Activated T-helper 1 cell treated with Interleukin-2 at 50 U/mL for 16 hours (primary cell): ENCODE results near the gene SOX12.
"Not testable (repeated sequence)": the region's sequence is repeated elsewhere in the genome, so short reads cannot be mapped to it uniquely, and the experiment has no call there.

ENCODE experiments used
- DNase-seq: peaks from one replicate; pipeline ENCODE4 v3.0.0-alpha.2; 2020; ENCODE audit warnings: low read depth

SOX12 gene

GRCh38 chr20:362271-363254 is 37.2 kb downstream of the SOX12 start:
- DNase-seq = no peak

DNA sequence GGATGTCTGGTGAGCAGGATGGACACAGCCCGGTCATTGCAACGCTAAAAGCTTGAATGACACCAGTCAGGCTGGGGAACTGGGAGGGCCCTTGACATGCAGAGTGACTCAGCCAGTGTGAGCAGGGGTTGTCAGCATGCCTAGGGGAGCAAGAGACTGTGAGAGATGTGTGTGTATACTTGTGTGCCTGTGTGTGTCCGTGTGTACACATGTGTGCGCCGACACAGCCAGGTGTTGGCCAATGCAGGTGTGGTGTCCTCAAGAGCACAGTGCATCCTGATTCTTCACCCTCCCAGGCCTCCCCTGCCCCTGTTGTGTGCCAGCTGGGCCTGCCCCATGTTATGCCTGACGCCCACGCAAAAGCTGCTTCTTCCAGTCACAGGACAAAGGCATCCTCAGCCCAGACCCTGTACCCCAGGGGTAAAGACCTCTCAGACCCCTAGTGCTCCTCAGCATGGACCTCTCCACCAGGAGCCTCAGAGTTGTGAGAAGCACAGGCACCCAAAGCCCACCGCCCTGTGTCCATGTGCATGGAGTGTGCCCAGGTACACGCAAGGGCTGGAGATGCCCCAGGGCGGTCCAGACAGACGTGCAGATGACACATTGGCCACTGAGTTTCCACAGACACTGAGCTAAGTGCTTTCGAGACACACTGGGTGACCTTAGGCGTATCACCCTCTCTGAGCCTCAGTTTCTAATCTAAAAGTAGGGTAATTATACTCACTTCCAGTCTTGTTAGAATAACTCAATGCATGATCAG is 38.1 kb downstream of the SOX12 start:
- DNase-seq = no peak

DNA sequence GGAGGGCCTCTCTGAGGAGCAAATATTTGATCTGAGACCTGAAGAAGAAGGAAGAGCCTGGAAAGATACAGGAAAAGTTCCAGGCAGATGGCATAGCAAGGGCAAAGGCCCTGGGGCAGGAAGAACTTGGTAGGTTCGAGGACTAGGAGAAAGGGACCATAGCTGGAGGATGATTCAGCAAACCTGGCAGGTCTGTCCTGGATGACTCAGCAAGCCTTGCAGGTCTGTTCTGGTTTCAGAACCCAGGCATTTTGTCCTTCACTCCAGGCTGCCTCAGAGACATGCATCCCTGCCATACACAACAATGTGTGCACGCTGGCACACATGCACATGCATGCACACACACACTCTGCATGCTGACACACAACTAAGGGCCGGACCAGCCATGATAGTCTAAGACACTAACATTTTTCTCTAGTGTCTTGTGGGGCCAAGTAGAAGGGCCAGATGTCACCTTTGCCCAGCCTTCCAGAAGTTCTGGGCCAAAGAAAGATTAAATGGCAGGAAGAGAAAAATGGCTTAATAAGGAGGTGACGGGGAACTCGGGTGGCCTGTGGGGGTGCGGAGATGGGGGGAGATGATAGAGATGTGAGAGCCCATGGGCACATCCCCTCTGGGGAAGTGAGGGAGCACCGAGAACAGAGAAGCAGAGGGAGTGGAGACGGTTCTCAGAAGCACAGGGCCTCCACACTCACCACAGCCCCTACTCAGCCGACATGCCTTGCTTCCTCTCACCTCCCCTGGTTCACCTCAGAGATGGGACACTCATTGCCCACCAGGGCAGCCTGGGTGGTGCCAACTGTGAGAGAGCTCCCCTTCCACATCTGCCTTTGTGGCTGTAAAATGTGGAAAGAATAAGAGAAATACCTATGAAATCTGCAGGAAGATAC is 39.8 kb downstream of the SOX12 start:
- DNase-seq = no peak

DNA sequence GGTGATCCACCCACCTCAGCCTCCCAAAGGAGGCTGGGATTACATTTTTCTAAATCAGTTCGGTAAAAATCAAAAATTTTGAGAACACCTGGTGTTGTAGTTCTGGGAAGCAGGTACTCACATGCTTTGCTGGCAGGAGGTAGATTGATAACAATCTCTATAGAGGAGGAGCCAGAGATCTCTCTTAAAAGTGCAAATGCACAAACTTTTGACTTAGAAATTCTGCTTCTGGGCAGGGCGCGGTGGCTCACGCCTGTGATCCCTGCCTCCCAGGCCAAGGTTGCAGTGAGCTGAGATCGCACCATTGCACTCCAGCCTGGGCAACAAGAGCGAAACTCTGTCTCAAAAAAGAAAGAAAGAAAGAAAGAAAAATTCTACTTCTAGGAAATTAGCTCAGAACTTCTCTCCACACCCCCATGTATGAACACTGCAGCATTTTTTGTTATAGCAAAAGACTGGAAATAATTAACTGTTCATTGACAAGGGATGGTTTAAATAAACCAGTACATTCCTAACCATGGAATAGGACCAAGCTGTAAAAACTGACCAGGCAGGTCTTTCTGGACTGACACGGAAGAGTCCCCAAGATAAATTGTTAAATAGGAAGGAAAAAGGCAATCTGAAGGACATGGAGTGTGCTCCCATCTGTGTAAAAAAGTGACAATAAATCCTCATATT is 40.8 kb downstream of the SOX12 start:
- no peak for DNase-seq

DNA sequence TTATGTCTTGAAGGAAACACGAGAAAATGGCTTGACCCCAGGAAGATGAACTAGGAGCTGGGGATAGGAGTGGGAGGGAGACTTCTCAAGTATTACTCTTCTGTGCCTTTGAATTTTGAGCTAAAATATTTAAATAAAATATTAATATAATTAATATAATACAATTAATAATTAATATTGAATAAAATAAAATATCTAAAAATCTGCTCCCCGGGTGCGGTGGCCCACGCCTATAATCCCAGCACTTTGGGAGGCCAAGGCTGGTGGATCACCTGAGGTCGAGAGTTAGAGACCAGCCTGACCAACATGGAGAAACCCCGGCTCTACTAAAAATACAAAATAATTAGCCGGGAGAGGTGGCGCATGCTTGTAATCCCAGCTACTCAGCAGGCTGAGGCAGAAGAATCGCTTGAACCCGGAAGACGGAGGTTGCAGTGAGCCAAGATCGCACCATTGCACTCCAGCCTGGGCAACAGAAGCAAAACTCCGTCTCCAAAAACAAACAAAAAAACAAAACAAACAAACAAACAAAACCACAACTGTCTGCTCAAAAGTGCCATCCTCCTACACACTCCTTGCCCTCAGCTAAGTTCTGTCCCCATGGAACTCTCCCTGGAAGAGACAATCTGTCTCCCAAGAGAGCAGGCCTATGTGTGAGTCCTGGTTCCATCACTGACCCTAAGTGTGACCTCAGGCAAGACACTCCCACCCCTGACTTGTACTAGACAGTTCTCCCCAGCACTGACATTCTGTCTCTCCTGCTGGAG is 41.5 kb downstream of the SOX12 start:
- DNase-seq = no peak

DNA sequence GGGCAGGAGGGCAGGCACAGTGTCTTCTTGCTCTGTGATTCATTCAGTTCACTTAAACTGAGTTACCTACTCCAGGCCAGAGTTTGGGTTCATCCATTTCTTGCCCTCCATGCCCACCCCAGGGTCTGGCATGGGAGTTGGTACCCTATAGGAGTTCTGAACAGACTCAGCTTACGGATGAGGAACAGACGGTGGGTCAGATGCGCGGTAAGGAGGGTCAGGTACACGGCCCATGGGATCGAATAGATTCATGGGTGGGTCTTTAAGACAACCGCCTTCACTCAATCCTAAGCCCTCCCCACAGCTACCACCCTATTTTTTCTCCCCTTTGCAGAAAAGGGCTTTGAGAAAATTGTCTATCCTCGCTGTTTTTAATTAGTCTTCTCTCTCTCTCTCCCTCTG is 42.1 kb downstream of the SOX12 start:
- no peak for DNase-seq

- no peak for DNase-seq
Measured at GRCh38 chr20:368915-369314, 43.6 kb downstream of the SOX12 start.

DNA sequence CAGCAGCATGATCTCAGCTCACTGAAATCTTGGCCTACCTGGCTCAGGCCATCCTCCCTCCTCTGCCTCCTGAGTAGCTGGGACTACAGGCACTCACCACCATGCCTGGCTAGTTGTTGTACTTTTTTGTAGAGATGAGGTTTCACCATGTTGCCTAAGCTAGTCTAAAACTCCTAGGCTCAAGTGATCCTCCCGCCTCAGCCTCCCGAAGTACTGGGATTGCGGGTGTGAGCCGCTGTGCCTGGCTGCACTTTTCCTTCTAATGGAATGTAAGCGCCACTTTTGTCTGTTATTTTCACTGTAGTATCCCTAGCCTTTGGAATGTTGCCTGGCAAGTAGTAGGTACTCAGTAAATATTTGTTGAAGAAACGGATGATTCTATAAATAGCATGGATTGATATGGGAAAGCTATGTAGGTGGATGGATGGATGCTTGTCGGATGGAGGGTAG is 44.8 kb downstream of the SOX12 start:
- DNase-seq = no peak

DNA sequence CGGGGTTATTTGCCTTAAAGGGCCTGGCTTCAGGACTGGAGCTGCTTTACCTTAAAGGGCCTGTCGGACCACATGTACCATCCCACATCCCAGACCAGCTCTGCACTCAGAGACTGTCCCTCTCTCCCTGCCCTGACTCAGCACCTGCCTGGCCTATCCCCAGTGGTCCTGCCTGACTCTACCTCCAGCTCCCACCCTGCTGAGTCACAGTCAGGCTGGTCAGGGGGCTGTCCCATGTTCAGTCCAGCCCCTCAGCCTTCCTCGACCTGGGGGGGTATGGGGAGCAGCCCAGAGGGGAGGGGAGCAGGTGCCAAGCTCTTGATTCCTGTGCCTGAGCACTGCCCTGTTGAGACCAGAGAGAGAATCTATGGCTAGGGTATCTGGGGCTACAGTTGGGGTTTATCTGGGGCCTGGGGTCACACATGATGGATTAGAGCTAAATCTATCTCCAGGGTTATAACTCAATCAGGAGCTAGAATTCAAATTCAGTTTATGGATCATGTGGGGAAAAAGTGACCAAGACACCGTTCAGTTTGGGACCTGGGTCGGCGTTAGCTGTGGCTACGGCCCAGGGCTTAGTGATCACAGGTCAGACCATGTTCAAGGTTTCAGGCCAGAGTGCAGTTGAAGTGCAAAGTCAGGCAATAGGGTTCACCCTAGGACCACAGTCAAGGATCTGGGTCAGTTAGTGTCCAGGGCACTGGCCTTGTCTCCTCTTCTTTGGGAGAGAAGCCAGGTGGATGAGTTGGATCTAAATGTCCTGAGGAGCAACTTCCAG is 45.8 kb downstream of the SOX12 start:
- DNase-seq = no peak

GRCh38 chr20:371755-372542 is 46.6 kb downstream of the SOX12 start:
- DNase-seq = no peak

GRCh38 chr20:372543-373082 is 47.3 kb downstream of the SOX12 start:
- DNase-seq = not testable (repeated sequence)

- no peak for DNase-seq
Measured at GRCh38 chr20:373171-373890, 48.0 kb downstream of the SOX12 start.

DNA sequence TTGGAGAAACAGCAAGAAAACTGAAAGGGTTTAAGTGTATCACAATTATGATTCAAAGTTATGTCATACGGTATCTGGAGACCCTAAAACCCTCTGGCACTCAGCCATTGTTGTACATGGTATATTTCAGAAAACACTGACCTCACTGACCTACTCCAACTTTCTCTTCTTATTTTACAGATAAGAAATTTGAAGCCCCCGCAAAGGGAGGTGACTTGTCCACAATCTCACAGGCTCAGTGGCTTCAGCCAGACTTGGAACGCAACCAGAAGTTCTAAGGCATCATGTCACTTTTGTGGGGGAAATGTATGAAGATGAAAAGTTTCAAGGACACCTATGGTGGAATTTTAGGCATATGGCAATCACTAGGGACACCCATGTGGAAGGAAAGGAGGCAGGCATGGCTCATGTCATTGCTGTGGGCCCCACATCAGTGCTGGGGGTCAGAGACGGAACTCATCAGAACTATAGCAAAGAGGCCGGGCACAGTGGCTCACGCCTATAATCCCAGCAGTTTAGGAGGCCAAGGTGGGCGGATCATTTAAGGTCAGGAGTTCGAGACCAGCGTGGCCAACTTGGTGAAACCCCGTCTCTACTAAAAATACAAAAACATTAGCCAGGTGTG is 50.0 kb downstream of the SOX12 start:
- DNase-seq = no peak

GRCh38 chr20:376089-376488 is 50.7 kb downstream of the SOX12 start:
- no peak for DNase-seq

DNA sequence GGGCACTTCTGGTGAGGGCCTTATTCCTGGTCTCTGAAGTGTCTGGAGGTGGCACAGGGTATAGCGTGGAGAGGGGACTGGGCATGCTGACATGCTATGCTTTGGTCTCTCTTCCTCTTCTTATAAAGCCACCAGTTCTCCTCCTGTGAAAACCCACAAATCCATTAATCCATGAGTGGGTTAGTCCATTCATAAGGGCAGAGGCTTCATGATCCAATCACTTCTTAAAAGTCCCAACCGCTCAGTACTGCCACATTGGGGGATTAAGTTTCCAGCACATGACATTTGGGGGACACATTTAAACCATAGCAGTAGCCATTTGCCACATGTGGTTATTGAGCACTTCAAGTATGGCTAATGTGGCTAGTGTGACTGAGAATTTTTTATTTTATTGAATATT is 51.4 kb downstream of the SOX12 start:
- DNase-seq = no peak

DNA sequence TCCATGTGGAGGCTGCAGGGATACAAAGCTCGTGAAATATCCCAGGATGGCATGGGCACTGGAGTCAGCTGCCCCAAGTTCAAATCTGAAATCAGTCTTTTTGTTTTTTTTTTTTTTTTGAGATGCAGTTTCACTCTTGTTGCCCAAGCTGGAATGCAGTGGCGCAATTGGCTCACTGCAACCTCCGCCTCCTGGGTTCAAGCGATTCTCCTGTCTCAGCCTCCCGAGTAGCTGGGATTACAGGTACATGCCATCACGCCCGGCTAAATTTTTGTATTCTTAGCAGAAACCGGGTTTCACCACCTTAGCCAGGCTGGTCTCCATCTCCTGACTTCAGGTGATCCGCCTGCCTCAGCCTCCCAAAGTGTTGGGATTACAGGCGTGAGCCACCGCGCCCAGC is 52.2 kb downstream of the SOX12 start:
- not testable (repeated sequence) for DNase-seq

GRCh38 chr20:378961-379336 is 53.6 kb downstream of the SOX12 start:
- no peak for DNase-seq
